HEK293T (cell line): ENCODE measurements around the gene TTC9B.

Experiments used
- ARNT ChIP-seq: fragments of 450-650 bp; IDR thresholded peaks from 2 replicates; pipeline ENCODE4 v1.6.1; 2017; ENCODE audit warnings: mild to moderate bottlenecking
- BHLHE40 ChIP-seq: fragments of 450-650 bp; IDR thresholded peaks from 2 replicates; pipeline ENCODE4 v1.6.1; 2016; ENCODE audit warnings: mild to moderate bottlenecking, moderate library complexity, borderline replicate concordance
- CTBP1 ChIP-seq: fragments of 450-650 bp; IDR thresholded peaks from 2 replicates; pipeline ENCODE4 v1.6.1; 2016; ENCODE audit warnings: borderline replicate concordance
- ELF4 ChIP-seq: fragments of 450-650 bp; IDR thresholded peaks from 2 replicates; pipeline ENCODE4 v1.6.1; 2017; ENCODE audit warnings: antibody characterized with exemption
- FOXK2 ChIP-seq: fragments of 450-650 bp; IDR thresholded peaks from 2 replicates; pipeline ENCODE4 v1.6.1; 2016; ENCODE audit warnings: mild to moderate bottlenecking
- HDGF ChIP-seq: fragments of 450-650 bp; IDR thresholded peaks from 2 replicates; pipeline ENCODE4 v1.6.1; 2017; ENCODE audit warnings: antibody characterized with exemption, borderline replicate concordance
- L3MBTL2 ChIP-seq: fragments of 450-650 bp; conservative IDR thresholded peaks from 2 replicates; pipeline ENCODE4 v1.6.1; 2016; ENCODE audit warnings: mild to moderate bottlenecking
- LEF1 ChIP-seq: fragments of 450-650 bp; IDR thresholded peaks from 2 replicates; pipeline ENCODE4 v1.6.1; 2017; ENCODE audit warnings: mild to moderate bottlenecking, borderline replicate concordance
- NFRKB ChIP-seq: fragments of 450-650 bp; IDR thresholded peaks from 2 replicates; pipeline ENCODE4 v1.6.1; 2016; ENCODE audit warnings: mild to moderate bottlenecking, moderate library complexity
- SP1 ChIP-seq: fragments of 450-650 bp; IDR thresholded peaks from 2 replicates; pipeline ENCODE4 v1.6.1; 2017
- SUZ12 ChIP-seq: fragments of 450-650 bp; IDR thresholded peaks from 2 replicates; pipeline ENCODE4 v1.6.1; 2016; ENCODE audit warnings: mild to moderate bottlenecking
- TARDBP ChIP-seq: fragments of 450-650 bp; IDR thresholded peaks from 2 replicates; pipeline ENCODE4 v1.6.1; 2016
- ZNF384 ChIP-seq: fragments of 450-650 bp; IDR thresholded peaks from 2 replicates; pipeline ENCODE4 v1.6.1; 2016
- TF ChIP-seq, protein P1 (sequence below): fragments of 450-650 bp; IDR thresholded peaks from 2 replicates; pipeline ENCODE4 v1.6.1; 2016

DNA sequence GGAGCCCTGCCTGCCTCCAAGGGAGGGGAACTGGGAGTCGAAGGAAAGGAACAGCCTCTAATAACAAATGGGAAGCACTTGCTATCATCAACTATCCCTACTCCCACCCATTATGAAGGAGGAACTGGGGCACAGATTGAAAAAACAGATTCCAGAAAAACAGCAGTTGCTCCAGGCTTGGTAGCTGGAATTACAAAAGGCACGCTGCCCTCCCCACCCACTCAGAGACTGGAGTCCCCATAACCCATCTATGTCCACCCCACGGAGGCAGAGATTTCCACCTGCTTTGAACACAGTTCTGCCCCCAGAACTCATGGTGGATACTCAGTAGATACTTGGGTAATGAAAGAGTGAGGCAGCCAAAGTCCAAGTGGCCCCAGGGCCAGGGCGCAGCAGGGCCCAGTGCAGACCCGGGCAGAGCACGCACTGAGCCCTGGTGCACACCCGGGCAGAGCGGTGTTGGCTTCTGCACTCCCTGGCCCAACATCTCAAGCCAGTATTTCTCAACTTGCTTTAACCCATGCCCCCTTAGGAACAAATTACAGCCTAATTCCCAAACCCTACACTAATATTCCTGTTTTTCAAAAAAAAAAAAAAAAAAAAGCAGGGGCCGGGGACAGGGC lies 27.4 kb upstream of the TTC9B start:
- TF ChIP-seq SP1 (no peak), BHLHE40 (no peak), ELF4 (no peak), ZNF384 (no peak), HDGF (no peak), CTBP1 (no peak), L3MBTL2 (no peak), TARDBP (no peak), FOXK2 (no peak), ARNT (no peak), NFRKB (no peak), LEF1 (no peak), SUZ12 (no peak)
- TF ChIP-seq, protein P1, sequence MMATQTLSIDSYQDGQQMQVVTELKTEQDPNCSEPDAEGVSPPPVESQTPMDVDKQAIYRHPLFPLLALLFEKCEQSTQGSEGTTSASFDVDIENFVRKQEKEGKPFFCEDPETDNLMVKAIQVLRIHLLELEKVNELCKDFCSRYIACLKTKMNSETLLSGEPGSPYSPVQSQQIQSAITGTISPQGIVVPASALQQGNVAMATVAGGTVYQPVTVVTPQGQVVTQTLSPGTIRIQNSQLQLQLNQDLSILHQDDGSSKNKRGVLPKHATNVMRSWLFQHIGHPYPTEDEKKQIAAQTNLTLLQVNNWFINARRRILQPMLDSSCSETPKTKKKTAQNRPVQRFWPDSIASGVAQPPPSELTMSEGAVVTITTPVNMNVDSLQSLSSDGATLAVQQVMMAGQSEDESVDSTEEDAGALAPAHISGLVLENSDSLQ, result no peak
